Adipocyte (in vitro differentiated cells): Measurements from ENCODE around the gene PABPC1L.

Experiments
- DNase-seq: peaks from one replicate; pipeline ENCODE4 v3.0.0-alpha.2; 2015; ENCODE audit warnings: low read depth
- H3K27me3 ChIP-seq: replicated peaks from 2 replicates; pipeline ENCODE4 v1.7.0; 2013; ENCODE audit warnings: mild to moderate bottlenecking, low read length, moderate library complexity; ENCODE audit not compliant: control insufficient read depth, insufficient read depth
- H3K36me3 ChIP-seq: 2 replicates; pipeline ENCODE4 v1.7.0; 2013; ENCODE audit warnings: low read length, mild to moderate bottlenecking, moderate library complexity; ENCODE audit not compliant: control insufficient read depth, insufficient read depth, severe bottlenecking
- H3K4me1 ChIP-seq: 2 replicates; pipeline ENCODE4 v1.7.0; 2013; ENCODE audit warnings: mild to moderate bottlenecking, low read length, moderate library complexity; ENCODE audit not compliant: control insufficient read depth, insufficient read depth
- H3K4me3 ChIP-seq: 2 replicates; pipeline ENCODE4 v1.7.0; 2013; ENCODE audit warnings: mild to moderate bottlenecking, low read length, moderate library complexity
- H3K9ac ChIP-seq: 2 replicates; pipeline ENCODE4 v1.7.0; 2013; ENCODE audit warnings: mild to moderate bottlenecking, low read length, moderate library complexity
- H3K9me3 ChIP-seq: 2 replicates; pipeline ENCODE4 v1.7.0; 2013; ENCODE audit warnings: mild to moderate bottlenecking, low read length, moderate library complexity; ENCODE audit not compliant: control insufficient read depth

Gene PABPC1L

DNA sequence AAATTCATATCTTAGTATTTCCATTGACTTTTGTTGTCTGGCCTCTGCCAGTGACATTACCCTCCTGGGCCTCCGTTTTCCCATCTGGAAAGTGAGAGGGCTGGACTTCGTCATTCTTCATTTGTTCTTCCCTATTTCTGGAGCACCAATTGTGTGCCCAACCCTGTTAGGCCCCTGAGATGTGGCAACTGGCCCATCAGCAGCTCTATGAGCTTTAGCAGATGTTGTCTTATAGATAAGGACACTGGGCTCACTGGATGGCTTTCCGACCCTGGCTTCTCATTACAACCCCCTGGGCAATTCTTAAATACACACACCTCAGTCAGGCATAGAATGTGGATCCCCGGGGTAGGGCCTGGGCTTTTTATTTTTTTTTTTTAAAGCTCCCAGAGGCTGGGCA, 14.7 kb downstream of the PABPC1L start:
- no peak for DNase-seq
- Histone ChIP-seq H3K4me1 (no peaks in the 10 kb centered on the region), H3K9ac (no peak overlapping the region), H3K27me3 (no peaks in the 10 kb centered on the region), H3K36me3 (peaks cover 12% of the 10 kb centered on the region), H3K4me3 (no peak overlapping the region), H3K9me3 (no peaks in the 10 kb centered on the region)

DNA sequence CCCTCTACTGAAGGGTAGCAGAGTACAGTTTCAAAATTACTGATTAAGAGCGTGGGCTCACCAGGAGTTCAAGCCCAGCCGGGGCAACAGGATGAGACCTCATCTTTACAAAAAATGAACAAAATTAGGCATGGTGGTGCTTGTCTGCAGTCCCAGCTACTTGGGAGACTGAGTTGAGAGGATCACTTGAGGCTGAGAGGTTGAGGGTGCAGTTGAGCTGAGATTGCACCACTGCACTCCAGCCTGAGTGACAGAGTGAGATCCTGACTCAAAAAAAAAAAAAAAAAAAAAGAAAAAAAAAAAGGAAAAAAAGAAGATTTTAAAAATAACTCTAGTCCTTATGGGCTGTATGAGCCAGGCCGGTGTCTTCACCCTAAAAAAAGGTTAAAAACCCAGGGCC, 18.7 kb downstream of the PABPC1L start:
- H3K4me3 ChIP-seq: no peak overlapping the region
- H3K9ac ChIP-seq: no peak overlapping the region
- H3K4me1 ChIP-seq: no peaks in the 10 kb centered on the region
- no peaks in the 10 kb centered on the region for H3K9me3 ChIP-seq
- H3K36me3 ChIP-seq: peaks cover 25% of the 10 kb centered on the region
- DNase-seq: no peak
- no peaks in the 10 kb centered on the region for H3K27me3 ChIP-seq

GRCh38 chr20:44930517-44931168, 20.8 kb downstream of the PABPC1L start:
- peaks cover 25% of the 10 kb centered on the region for H3K36me3 ChIP-seq
- no peaks in the 10 kb centered on the region for H3K4me1 ChIP-seq
- no peaks in the 10 kb centered on the region for H3K27me3 ChIP-seq
- DNase-seq: no peak
- H3K4me3 ChIP-seq: no peak overlapping the region
- H3K9ac ChIP-seq: no peak overlapping the region
- no peaks in the 10 kb centered on the region for H3K9me3 ChIP-seq

DNA sequence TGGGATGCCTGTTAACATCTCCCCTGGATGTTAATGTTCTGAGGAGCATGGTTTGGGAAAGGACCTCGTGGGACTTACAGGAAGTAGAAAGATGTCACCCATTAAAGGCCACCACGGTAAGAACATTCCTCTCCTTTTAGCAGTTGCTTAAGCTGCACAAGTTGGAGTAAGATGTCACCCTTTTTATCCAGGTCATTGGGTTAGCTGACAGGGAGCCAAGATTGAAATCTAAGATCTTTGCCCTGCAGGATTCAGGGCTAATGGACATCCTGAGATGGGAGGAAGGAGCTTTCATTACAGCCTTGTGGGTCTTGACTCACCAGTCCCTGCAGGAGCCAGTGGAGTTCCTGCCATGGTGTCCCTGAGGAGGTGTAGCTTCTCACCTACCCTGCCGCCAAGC, 22.1 kb downstream of the PABPC1L start:
- Histone ChIP-seq H3K27me3 (no peaks in the 10 kb centered on the region), H3K9ac (no peak overlapping the region), H3K4me3 (no peak overlapping the region), H3K9me3 (no peaks in the 10 kb centered on the region), H3K36me3 (peaks cover 38% of the 10 kb centered on the region), H3K4me1 (no peaks in the 10 kb centered on the region)
- DNase-seq: no peak

DNA sequence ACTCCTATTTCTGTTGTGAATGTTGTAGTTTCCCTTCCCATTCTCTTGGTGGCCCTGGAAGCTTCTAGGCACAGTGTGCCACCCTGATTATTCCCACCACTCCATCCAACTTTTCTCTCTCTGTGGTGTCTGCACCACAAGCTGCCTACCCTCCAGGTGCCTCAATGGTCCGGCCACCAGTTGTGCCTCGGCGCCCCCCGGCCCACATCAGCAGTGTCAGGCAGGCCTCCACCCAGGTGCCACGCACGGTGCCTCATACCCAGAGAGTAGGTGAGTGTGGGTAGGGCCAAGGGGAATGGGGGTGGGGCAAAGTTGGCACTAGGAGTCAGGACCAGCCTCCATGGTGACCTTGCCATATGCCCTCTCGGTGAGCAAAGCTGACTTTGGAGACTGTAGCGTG, 23.1 kb downstream of the PABPC1L start:
- H3K9me3 ChIP-seq: no peaks in the 10 kb centered on the region
- H3K36me3 ChIP-seq: peaks cover 38% of the 10 kb centered on the region
- no peak overlapping the region for H3K9ac ChIP-seq
- H3K4me1 ChIP-seq: peaks cover 2% of the 10 kb centered on the region
- DNase-seq: no peak
- H3K27me3 ChIP-seq: no peaks in the 10 kb centered on the region
- no peak overlapping the region for H3K4me3 ChIP-seq

- Histone ChIP-seq H3K4me3 (no peak overlapping the region), H3K9ac (no peak overlapping the region), H3K27me3 (no peaks in the 10 kb centered on the region), H3K4me1 (peaks cover 15% of the 10 kb centered on the region), H3K9me3 (no peaks in the 10 kb centered on the region), H3K36me3 (peaks cover 40% of the 10 kb centered on the region)
- no peak for DNase-seq
Observed at GRCh38 chr20:44936510-44936909, 26.6 kb downstream of the PABPC1L start.

- no peak for DNase-seq
- Histone ChIP-seq H3K4me1 (peaks cover 15% of the 10 kb centered on the region), H3K27me3 (no peaks in the 10 kb centered on the region), H3K9me3 (no peaks in the 10 kb centered on the region), H3K36me3 (peaks cover 44% of the 10 kb centered on the region), H3K4me3 (no peak overlapping the region), H3K9ac (no peak overlapping the region)
Observed at GRCh38 chr20:44938637-44939036, 28.8 kb downstream of the PABPC1L start.

DNA sequence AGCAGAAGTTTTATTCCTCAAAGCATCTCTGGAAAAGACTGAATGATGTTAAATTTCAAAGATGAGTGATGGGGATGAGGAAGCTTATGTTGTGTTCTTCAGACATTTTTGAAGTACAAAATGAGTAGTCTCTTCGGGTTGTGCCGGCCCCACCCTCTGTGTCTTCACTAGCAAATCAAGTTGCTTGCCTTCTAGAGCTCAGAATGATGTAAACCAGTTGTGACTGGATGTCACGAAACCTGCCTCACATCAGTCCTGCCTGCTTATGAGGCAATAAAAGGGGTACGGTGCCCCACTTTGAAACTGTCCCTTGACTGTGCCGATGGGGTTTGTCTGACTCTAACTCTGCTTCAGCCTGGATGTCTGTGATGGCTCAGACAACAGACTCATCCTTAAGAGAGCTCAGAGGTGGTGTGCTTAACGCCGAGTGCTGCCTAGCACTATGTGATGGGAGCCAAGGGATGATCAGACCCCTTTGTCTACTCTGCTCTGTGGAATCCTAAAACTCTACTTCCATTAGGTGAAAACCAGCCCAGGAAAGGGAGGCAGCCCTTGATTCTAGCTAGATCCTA, 31.3 kb downstream of the PABPC1L start:
- no peaks in the 10 kb centered on the region for H3K27me3 ChIP-seq
- no peak overlapping the region for H3K4me3 ChIP-seq
- no peak overlapping the region for H3K9ac ChIP-seq
- H3K4me1 ChIP-seq: peaks cover 18% of the 10 kb centered on the region
- no peaks in the 10 kb centered on the region for H3K9me3 ChIP-seq
- peaks cover 41% of the 10 kb centered on the region for H3K36me3 ChIP-seq
- DNase-seq: no peak

- no peak overlapping the region for H3K4me3 ChIP-seq
- H3K9ac ChIP-seq: no peak overlapping the region
- peaks cover 28% of the 10 kb centered on the region for H3K4me1 ChIP-seq
- H3K9me3 ChIP-seq: no peaks in the 10 kb centered on the region
- H3K27me3 ChIP-seq: no peaks in the 10 kb centered on the region
- no peak for DNase-seq
- peaks cover 33% of the 10 kb centered on the region for H3K36me3 ChIP-seq
Observed at GRCh38 chr20:44942264-44942973, 32.6 kb downstream of the PABPC1L start.

GRCh38 chr20:44943828-44944227, 34.0 kb downstream of the PABPC1L start:
- H3K27me3 ChIP-seq: no peaks in the 10 kb centered on the region
- peaks cover 41% of the 10 kb centered on the region for H3K36me3 ChIP-seq
- H3K4me3 ChIP-seq: no peak overlapping the region
- H3K4me1 ChIP-seq: peaks cover 26% of the 10 kb centered on the region
- no peak for DNase-seq
- H3K9me3 ChIP-seq: no peaks in the 10 kb centered on the region
- H3K9ac ChIP-seq: no peak overlapping the region

DNA sequence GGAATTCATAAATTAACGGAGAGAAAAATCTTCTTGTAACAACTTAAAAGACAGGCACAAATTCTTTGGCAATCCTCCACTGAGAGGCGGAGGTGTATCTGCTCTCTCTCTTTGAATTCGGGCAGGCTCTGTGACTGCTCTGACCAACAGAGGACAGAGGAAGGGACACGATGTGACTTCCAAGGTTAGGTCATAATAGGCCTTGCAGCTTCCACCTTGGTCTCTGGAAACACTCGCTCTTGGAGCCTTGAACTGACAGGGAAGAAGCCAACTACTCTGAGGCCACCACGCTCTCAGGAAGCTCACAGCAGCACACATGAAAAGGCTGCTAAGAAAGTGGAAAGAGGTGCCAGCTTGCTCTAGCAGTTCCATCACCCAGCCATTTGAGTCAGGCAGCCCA, 35.4 kb downstream of the PABPC1L start:
- Histone ChIP-seq H3K9ac (no peak overlapping the region), H3K9me3 (no peaks in the 10 kb centered on the region), H3K27me3 (no peaks in the 10 kb centered on the region), H3K4me1 (peaks cover 22% of the 10 kb centered on the region), H3K4me3 (no peak overlapping the region), H3K36me3 (peaks cover 54% of the 10 kb centered on the region)
- no peak for DNase-seq
